Lung (tissue), 12 donors: Measurements from ENCODE around the gene UBE2O. TPM values are rescaled to one million over a fixed set of nuclear protein-coding genes. Genes with fewer than 3 reads are reported as not detected.

ENCODE experiments used
- ATAC-seq: fragments of 200-7000 bp; cut with Tn5 transposase; one replicate; pipeline ENCODE4 v1.9.1; 2020; ENCODE audit warnings: moderate number of reproducible peaks; ENCODE audit not compliant: insufficient read depth, low FRiP score
- DNase-seq, 3 donors: peaks; one replicate each; pipeline ENCODE4 v3.0.0-alpha.2; 2013 to 2017
- H3K27ac ChIP-seq, 2 donors: one replicate each; pipeline ENCODE4 v1.5.1; 2013; ENCODE audit warnings: mild to moderate bottlenecking in 2 of 2, moderate library complexity in 2 of 2, control low read depth in 1 of 2, inconsistent platforms in 1 of 2, low read depth in 1 of 2, low read length in 1 of 2
- H3K27me3 ChIP-seq, 3 donors: one replicate each; pipeline ENCODE4 v1.5.1; 2013; ENCODE audit warnings: low read length in 2 of 3; ENCODE audit not compliant: control insufficient read depth in 3 of 3, insufficient read depth in 3 of 3
- H3K36me3 ChIP-seq, 4 donors: one replicate each; pipeline ENCODE4 v1.5.1; 2013; ENCODE audit warnings: low read length in 4 of 4, mild to moderate bottlenecking in 1 of 4, moderate library complexity in 1 of 4; ENCODE audit not compliant: control insufficient read depth in 4 of 4, insufficient read depth in 4 of 4
- H3K4me1 ChIP-seq, 5 donors: one replicate each; pipeline ENCODE4 v1.5.1; 2013; ENCODE audit warnings: low read length in 5 of 5, mild to moderate bottlenecking in 2 of 5, moderate library complexity in 1 of 5; ENCODE audit not compliant: control insufficient read depth in 5 of 5, insufficient read depth in 5 of 5
- H3K4me3 ChIP-seq: one replicate; pipeline ENCODE4 v1.5.1; 2013; ENCODE audit warnings: mild to moderate bottlenecking, control low read depth, moderate library complexity
- H3K9ac ChIP-seq, 2 donors: one replicate each; pipeline ENCODE4 v1.5.1; 2013; ENCODE audit warnings: low read length in 2 of 2, control low read depth in 1 of 2; ENCODE audit not compliant: insufficient read depth in 1 of 2
- H3K9me3 ChIP-seq, 4 donors: one replicate each; pipeline ENCODE4 v1.5.1; 2013; ENCODE audit warnings: low read length in 3 of 4, mild to moderate bottlenecking in 1 of 4, moderate library complexity in 1 of 4; ENCODE audit not compliant: control insufficient read depth in 4 of 4, insufficient read depth in 3 of 4
- CTCF ChIP-seq: IDR thresholded peaks from 2 replicates; pipeline ENCODE4 v1.5.1; 2012; ENCODE audit warnings: mild to moderate bottlenecking; ENCODE audit errors: control extremely low read depth, extremely low read depth
- WGBS, 2 donors: extraction: QIAGEN DNeasy Blood & Tissue Kit; methylation state at CpG; one replicate each; pipeline ENCODE4 v1.1.7; 2013; 5-methylcytosine and 5-hydroxymethylcytosine counted together
- polyA plus RNA-seq, 2 donors: library from polyadenylated mRNA; stranded (reverse); fragments of 200-250 nt; gene quantifications; one replicate each; pipeline ENCODE4 v1.2.1, GENCODE V29; 2013
- total RNA-seq, 2 donors: library from RNA; depleted of rRNA in 1 of 2; stranded (reverse); fragments of >200 nt in 1 of 2; gene quantifications; one replicate each; pipeline ENCODE4 v1.2.1, GENCODE V29; 2014 to 2021
- donor health status: control.
- donor health status: control.
- donor health status: Bipolar disorder and iron deficiency.
- donor health status: healthy.
- donor health status: DM: yes; HTN: yes; CAD: no.

Gene UBE2O
- total and polyA plus RNA-seq, 4 donors, result 10.8 to 24.6 (median 17.7) TPM

GRCh38 chr17:76467809-76468633, 15.1 kb upstream of the UBE2O start:
- H3K27ac ChIP-seq, result no peak overlapping the region
- H3K27me3 ChIP-seq, result no peaks in the 10 kb centered on the region
- TF ChIP-seq CTCF, result no peak
- no peak for DNase-seq
- no peaks in the 10 kb centered on the region for H3K9me3 ChIP-seq
- ATAC-seq, result no peak
- peaks cover 0 to 25% (median 0%) of the 10 kb centered on the region in 4 donors for H3K36me3 ChIP-seq
- no peak overlapping the region for H3K4me3 ChIP-seq
- 73 to 94% methylated on average over 8 of the region's 8 CpGs for WGBS, 2 donors
- H3K4me1 ChIP-seq, result peaks cover 0 to 3% (median 0%) of the 10 kb centered on the region in 5 donors
- H3K9ac ChIP-seq, result no peak overlapping the region

GRCh38 chr17:76467366-76467765, 14.4 kb upstream of the UBE2O start, which contains the start of gene AANAT:
Gene AANAT (plus strand): TSS chr17:76467603. CDS start chr17:76468747, 1,144 bp downstream.
- WGBS, 2 donors, result 82 to 88% methylated on average over 11 of the region's 11 CpGs
- H3K9ac ChIP-seq, result no peak within 1 kb of the TSS
- ATAC-seq, result no peak
- no peak within 1 kb of the TSS for H3K27ac ChIP-seq
- H3K27me3 ChIP-seq, result no peaks in the 10 kb centered on the region
- TF ChIP-seq CTCF, result no peak
- peaks cover 0 to 18% (median 0%) of the 10 kb centered on the region in 4 donors for H3K36me3 ChIP-seq
- DNase-seq, result no peak
- H3K9me3 ChIP-seq, result no peaks in the 10 kb centered on the region
- peaks cover 0 to 3% (median 0%) of the 10 kb centered on the region in 5 donors for H3K4me1 ChIP-seq
- no peak within 1 kb of the TSS for H3K4me3 ChIP-seq

- DNase-seq (no peak), ATAC-seq (no peak)
- H3K27ac ChIP-seq, result no peak overlapping the region
- no peaks in the 10 kb centered on the region for H3K9me3 ChIP-seq
- H3K4me3 ChIP-seq, result no peak overlapping the region
- no peak for TF ChIP-seq CTCF
- 87 to 95% methylated on average over 6 of the region's 6 CpGs for WGBS, 2 donors
- H3K9ac ChIP-seq, result no peak overlapping the region
- H3K27me3 ChIP-seq, result no peaks in the 10 kb centered on the region
- peaks cover 0 to 3% (median 0%) of the 10 kb centered on the region in 5 donors for H3K4me1 ChIP-seq
- H3K36me3 ChIP-seq, result peaks cover 0 to 12% (median 0%) of the 10 kb centered on the region in 4 donors
Measured at GRCh38 chr17:76466775-76467130, 13.8 kb upstream of the UBE2O start.
